HEK293 (cell line): ENCODE measurements around the gene ERBB4.

Experiments used
- BCL11B ChIP-seq: fragments of 450-650 bp; formaldehyde crosslinking; IDR thresholded peaks from 2 replicates; pipeline ENCODE4 v1.5.1; 2016; ENCODE audit warnings: low read depth, missing biosample characterization, missing genetic modification characterization
- EGR2 ChIP-seq: fragments of 450-650 bp; formaldehyde crosslinking; IDR thresholded peaks from 2 replicates; pipeline ENCODE4 v1.5.1; 2016; ENCODE audit warnings: low read depth, missing biosample characterization, missing genetic modification characterization
- HIC1 ChIP-seq: fragments of 450-650 bp; formaldehyde crosslinking; IDR thresholded peaks from 2 replicates; pipeline ENCODE4 v1.5.1; 2016; ENCODE audit warnings: missing biosample characterization, missing genetic modification characterization
- KLF9 ChIP-seq: fragments of 450-650 bp; formaldehyde crosslinking; IDR thresholded peaks from 2 replicates; pipeline ENCODE4 v1.5.1; 2016; ENCODE audit warnings: missing biosample characterization, missing genetic modification characterization, low read depth
- MZF1 ChIP-seq: fragments of 450-650 bp; formaldehyde crosslinking; IDR thresholded peaks from 2 replicates; pipeline ENCODE4 v1.5.1; 2017; ENCODE audit warnings: missing biosample characterization, missing genetic modification characterization, borderline replicate concordance
- OVOL3 ChIP-seq: fragments of 450-650 bp; formaldehyde crosslinking; IDR thresholded peaks from 2 replicates; pipeline ENCODE4 v1.5.1; 2016; ENCODE audit warnings: missing biosample characterization, missing genetic modification characterization
- TCF7L2 ChIP-seq: IDR thresholded peaks from 2 replicates; pipeline ENCODE4 v1.6.1; 2011; ENCODE audit warnings: low read depth, mild to moderate bottlenecking, inconsistent platforms, low read length, moderate library complexity, borderline replicate concordance
- ZNF112 ChIP-seq: fragments of 450-650 bp; formaldehyde crosslinking; IDR thresholded peaks from 2 replicates; pipeline ENCODE4 v1.5.0; 2017; ENCODE audit warnings: missing biosample characterization, missing genetic modification characterization
- ZNF121 ChIP-seq: fragments of 450-650 bp; formaldehyde crosslinking; IDR thresholded peaks from 2 replicates; pipeline ENCODE4 v1.5.1; 2016; ENCODE audit warnings: missing biosample characterization, missing genetic modification characterization
- ZNF157 ChIP-seq: fragments of 450-650 bp; formaldehyde crosslinking; IDR thresholded peaks from 2 replicates; pipeline ENCODE4 v1.5.1; 2016; ENCODE audit warnings: missing biosample characterization, missing genetic modification characterization
- ZNF16 ChIP-seq: fragments of 450-650 bp; formaldehyde crosslinking; IDR thresholded peaks from 2 replicates; pipeline ENCODE4 v1.5.1; 2016; ENCODE audit warnings: low read depth, missing biosample characterization, missing genetic modification characterization
- ZNF184 ChIP-seq: fragments of 450-650 bp; IDR thresholded peaks from 2 replicates; pipeline ENCODE4 v1.5.1; 2018; ENCODE audit warnings: missing biosample characterization, mild to moderate bottlenecking, missing genetic modification characterization
- ZNF2 ChIP-seq: fragments of 450-650 bp; formaldehyde crosslinking; IDR thresholded peaks from 2 replicates; pipeline ENCODE4 v1.5.1; 2016; ENCODE audit warnings: missing biosample characterization, missing genetic modification characterization
- ZNF221 ChIP-seq: fragments of 450-650 bp; formaldehyde crosslinking; IDR thresholded peaks from 2 replicates; pipeline ENCODE4 v1.5.1; 2017; ENCODE audit warnings: missing biosample characterization, missing genetic modification characterization, borderline replicate concordance
- ZNF350 ChIP-seq: fragments of 450-650 bp; formaldehyde crosslinking; IDR thresholded peaks from 2 replicates; pipeline ENCODE4 v1.5.0; 2017; ENCODE audit warnings: missing biosample characterization, mild to moderate bottlenecking, missing genetic modification characterization
- ZNF366 ChIP-seq: fragments of 450-650 bp; formaldehyde crosslinking; conservative IDR thresholded peaks from 2 replicates; pipeline ENCODE4 v1.5.1; 2016; ENCODE audit warnings: missing biosample characterization, missing genetic modification characterization
- ZNF394 ChIP-seq: fragments of 450-650 bp; formaldehyde crosslinking; IDR thresholded peaks from 2 replicates; pipeline ENCODE4 v1.5.1; 2016; ENCODE audit warnings: missing biosample characterization, missing genetic modification characterization, mild to moderate bottlenecking, moderate library complexity, borderline replicate concordance
- ZNF398 ChIP-seq: fragments of 450-650 bp; formaldehyde crosslinking; IDR thresholded peaks from 2 replicates; pipeline ENCODE4 v1.5.1; 2017; ENCODE audit warnings: missing biosample characterization, missing genetic modification characterization
- ZNF423 ChIP-seq: fragments of 450-650 bp; formaldehyde crosslinking; IDR thresholded peaks from 2 replicates; pipeline ENCODE4 v1.5.1; 2016; ENCODE audit warnings: missing biosample characterization, missing genetic modification characterization
- ZNF433 ChIP-seq: fragments of 450-650 bp; formaldehyde crosslinking; IDR thresholded peaks from 2 replicates; pipeline ENCODE4 v1.5.1; 2016; ENCODE audit warnings: missing biosample characterization, missing genetic modification characterization, low read depth
- ZNF623 ChIP-seq: fragments of 450-650 bp; formaldehyde crosslinking; IDR thresholded peaks from 2 replicates; pipeline ENCODE4 v1.5.1; 2016; ENCODE audit warnings: missing biosample characterization, missing genetic modification characterization
- ZNF629 ChIP-seq: fragments of 450-650 bp; formaldehyde crosslinking; IDR thresholded peaks from 2 replicates; pipeline ENCODE4 v1.5.1; 2017; ENCODE audit warnings: missing biosample characterization, missing genetic modification characterization
- ZNF664 ChIP-seq: fragments of 450-650 bp; formaldehyde crosslinking; IDR thresholded peaks from 2 replicates; pipeline ENCODE4 v1.5.1; 2016; ENCODE audit warnings: missing biosample characterization, missing genetic modification characterization
- ZNF677 ChIP-seq: fragments of 450-650 bp; IDR thresholded peaks from 2 replicates; pipeline ENCODE4 v1.5.0; 2018; ENCODE audit warnings: missing biosample characterization, mild to moderate bottlenecking, missing genetic modification characterization, moderate library complexity
- ZNF777 ChIP-seq: fragments of 450-650 bp; formaldehyde crosslinking; IDR thresholded peaks from 2 replicates; pipeline ENCODE4 v1.5.1; 2017; ENCODE audit warnings: missing biosample characterization, missing genetic modification characterization, borderline replicate concordance
- ZXDB ChIP-seq: fragments of 450-650 bp; formaldehyde crosslinking; IDR thresholded peaks from 2 replicates; pipeline ENCODE4 v1.5.1; 2016; ENCODE audit warnings: missing biosample characterization, missing genetic modification characterization
- TF ChIP-seq, protein P1 (sequence below): fragments of 450-650 bp; IDR thresholded peaks from 2 replicates; pipeline ENCODE4 v1.5.1; 2018; ENCODE audit warnings: missing biosample characterization, mild to moderate bottlenecking, missing genetic modification characterization
- TF ChIP-seq, protein P2 (sequence below): fragments of 450-650 bp; formaldehyde crosslinking; IDR thresholded peaks from 2 replicates; pipeline ENCODE4 v1.5.1; 2017; ENCODE audit warnings: missing biosample characterization, missing genetic modification characterization
- TF ChIP-seq, protein P3 (sequence below): fragments of 450-650 bp; formaldehyde crosslinking; IDR thresholded peaks from 2 replicates; pipeline ENCODE4 v1.5.0; 2017; ENCODE audit warnings: missing biosample characterization, missing genetic modification characterization, borderline replicate concordance

ERBB4 gene

DNA sequence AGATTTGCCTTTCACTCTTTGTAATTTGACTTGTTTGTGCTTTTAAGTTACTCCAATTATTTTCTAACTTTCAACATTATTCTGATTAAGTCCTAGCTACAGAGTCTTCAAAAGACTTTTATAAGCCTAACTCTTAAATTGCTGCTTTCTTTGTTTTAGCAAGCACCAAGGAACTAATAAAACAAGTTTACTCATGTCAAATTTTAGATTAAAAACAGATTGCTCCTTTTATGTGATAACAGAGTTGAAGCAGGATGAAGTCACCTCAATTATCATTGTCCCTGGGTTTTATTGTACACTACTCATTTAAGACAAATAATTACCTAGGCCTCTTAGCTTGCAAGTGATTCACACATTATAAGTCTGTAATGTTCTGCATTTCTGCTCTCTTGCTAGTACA is 678.4 kb downstream of the ERBB4 start (continued):
- TF ChIP-seq, protein P1, sequence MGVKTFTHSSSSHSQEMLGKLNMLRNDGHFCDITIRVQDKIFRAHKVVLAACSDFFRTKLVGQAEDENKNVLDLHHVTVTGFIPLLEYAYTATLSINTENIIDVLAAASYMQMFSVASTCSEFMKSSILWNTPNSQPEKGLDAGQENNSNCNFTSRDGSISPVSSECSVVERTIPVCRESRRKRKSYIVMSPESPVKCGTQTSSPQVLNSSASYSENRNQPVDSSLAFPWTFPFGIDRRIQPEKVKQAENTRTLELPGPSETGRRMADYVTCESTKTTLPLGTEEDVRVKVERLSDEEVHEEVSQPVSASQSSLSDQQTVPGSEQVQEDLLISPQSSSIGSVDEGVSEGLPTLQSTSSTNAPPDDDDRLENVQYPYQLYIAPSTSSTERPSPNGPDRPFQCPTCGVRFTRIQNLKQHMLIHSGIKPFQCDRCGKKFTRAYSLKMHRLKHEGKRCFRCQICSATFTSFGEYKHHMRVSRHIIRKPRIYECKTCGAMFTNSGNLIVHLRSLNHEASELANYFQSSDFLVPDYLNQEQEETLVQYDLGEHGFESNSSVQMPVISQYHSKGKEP (tag by site-specific recombination): no peak
- TF ChIP-seq ZNF112 (tag by site-specific recombination) (no peak), ZNF777 (tag by site-specific recombination) (no peak), ZNF16 (tag by site-specific recombination) (no peak), ZNF221 (tag by site-specific recombination) (no peak), ZNF433 (tag by site-specific recombination) (no peak), ZNF398 (tag by site-specific recombination) (0 out of 2 replicates have a peak, but pooled peaks have one; percentile 28), ZNF394 (peak; percentile 67; the same call in 1 of the 2 replicates), ZNF157 (no peak), ZNF629 (tag by site-specific recombination) (peak; percentile 72), OVOL3 (tag by site-specific recombination) (peak; percentile 82), EGR2 (tag by site-specific recombination) (no peak), KLF9 (tag by site-specific recombination) (no peak), ZNF2 (tag by site-specific recombination) (0 out of 2 replicates have a peak, but pooled peaks have one; percentile 50), ZNF423 (tag by site-specific recombination) (no peak), ZNF121 (no peak), ZNF623 (tag by site-specific recombination) (no peak), ZNF664 (peak; percentile 85), ZNF350 (tag by site-specific recombination) (no peak), BCL11B (tag by site-specific recombination) (peak; percentile 47; the same call in 1 of the 2 replicates), ZNF677 (tag by site-specific recombination) (no peak), TCF7L2 (peak; percentile 94), MZF1 (no peak), ZXDB (tag by site-specific recombination) (peak; percentile 83), HIC1 (tag by site-specific recombination) (peak; percentile 87), ZNF366 (tag by site-specific recombination) (peak; percentile 95), ZNF184 (tag by site-specific recombination) (0 out of 2 replicates have a peak, but pooled peaks have one; percentile 46)
- TF ChIP-seq, protein P2, sequence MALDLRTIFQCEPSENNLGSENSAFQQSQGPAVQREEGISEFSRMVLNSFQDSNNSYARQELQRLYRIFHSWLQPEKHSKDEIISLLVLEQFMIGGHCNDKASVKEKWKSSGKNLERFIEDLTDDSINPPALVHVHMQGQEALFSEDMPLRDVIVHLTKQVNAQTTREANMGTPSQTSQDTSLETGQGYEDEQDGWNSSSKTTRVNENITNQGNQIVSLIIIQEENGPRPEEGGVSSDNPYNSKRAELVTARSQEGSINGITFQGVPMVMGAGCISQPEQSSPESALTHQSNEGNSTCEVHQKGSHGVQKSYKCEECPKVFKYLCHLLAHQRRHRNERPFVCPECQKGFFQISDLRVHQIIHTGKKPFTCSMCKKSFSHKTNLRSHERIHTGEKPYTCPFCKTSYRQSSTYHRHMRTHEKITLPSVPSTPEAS (tag by site-specific recombination): no peak
- TF ChIP-seq, protein P3, sequence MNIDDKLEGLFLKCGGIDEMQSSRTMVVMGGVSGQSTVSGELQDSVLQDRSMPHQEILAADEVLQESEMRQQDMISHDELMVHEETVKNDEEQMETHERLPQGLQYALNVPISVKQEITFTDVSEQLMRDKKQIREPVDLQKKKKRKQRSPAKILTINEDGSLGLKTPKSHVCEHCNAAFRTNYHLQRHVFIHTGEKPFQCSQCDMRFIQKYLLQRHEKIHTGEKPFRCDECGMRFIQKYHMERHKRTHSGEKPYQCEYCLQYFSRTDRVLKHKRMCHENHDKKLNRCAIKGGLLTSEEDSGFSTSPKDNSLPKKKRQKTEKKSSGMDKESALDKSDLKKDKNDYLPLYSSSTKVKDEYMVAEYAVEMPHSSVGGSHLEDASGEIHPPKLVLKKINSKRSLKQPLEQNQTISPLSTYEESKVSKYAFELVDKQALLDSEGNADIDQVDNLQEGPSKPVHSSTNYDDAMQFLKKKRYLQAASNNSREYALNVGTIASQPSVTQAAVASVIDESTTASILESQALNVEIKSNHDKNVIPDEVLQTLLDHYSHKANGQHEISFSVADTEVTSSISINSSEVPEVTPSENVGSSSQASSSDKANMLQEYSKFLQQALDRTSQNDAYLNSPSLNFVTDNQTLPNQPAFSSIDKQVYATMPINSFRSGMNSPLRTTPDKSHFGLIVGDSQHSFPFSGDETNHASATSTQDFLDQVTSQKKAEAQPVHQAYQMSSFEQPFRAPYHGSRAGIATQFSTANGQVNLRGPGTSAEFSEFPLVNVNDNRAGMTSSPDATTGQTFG (tag by site-specific recombination): no peak
